SKM-1 treated with dmso at 0.1 percent for 144 hours (cell line): ENCODE measurements around the gene LGALS1.
"Not testable (repeated sequence)": the region's sequence is repeated elsewhere in the genome, so short reads cannot be mapped to it uniquely, and the experiment has no call there.

Experiments
- DNase-seq: peaks from one replicate; lab custom pipeline; 2025; ENCODE audit not compliant: unreplicated experiment; lab: John Stamatoyannopoulos, UW

The LGALS1 gene

DNA sequence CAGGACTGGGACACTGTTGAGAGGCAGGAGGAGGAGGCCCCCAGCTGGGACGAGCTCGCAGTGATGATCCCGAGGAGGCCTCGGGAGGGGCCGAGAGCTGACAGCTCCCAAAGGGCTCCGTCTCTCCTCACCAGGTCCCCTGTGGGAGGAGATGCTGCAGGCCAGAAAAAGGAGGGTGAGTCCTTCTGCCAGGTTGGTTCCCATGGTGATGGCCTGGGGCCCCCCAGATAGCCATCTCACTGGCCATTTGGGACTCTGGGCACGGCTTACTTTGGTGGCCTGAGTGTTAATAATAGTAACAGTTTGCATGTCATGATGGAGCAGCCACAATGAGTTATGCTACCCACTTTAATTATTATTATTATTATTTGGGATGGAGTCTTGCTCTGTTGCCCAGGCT lies 40.3 kb downstream of the LGALS1 start:
- DNase-seq = no peak

GRCh38 chr22:37716708-37717107 lies 41.3 kb downstream of the LGALS1 start:
- DNase-seq = no peak

DNA sequence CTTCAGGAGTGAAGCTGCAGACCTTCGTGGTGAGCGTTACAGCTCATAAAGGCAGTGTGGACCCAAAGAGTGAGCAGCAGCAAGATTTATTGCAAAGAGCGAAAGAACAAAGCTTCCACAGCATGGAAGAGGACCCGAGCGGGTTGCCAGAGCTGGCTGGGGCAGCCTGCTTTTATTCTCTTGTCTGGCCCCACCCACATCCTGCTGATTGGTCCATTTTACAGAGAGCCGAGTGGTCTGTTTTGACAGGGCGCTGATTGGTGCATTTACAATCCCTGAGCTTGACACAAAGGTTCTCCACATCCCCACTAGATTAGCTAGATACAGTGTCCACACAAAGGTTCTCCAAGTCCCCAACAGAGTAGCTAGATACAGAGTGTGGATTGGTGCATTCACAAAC lies 41.8 kb downstream of the LGALS1 start:
- not testable (repeated sequence) for DNase-seq

DNA sequence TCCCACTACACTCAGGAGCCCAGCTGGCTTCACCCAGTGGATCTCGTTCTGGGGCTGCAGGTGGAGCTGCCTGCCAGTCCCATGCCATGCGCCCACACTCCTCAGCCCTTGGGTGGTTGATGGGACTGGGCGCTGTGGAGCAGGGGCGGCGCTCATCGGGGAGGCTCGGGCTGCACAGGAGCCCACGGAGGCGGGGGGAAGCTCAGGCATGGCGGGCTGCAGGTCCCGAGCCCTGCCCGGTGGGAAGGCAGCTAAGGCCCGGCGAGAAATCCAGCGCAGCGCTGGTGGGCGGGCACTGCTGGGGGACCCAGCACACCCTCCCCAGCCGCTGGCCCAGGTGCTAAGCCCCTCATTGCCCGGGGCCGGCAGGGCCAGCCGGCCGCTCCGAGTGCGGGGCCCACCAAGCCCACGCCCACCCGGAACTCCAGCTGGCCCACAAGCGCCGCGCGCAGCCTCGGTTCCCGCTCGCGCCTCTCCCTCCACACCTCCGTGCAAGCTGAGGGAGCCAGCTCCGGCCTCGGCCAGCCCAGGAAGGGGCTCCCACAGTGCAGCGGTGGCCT lies 42.4 kb downstream of the LGALS1 start:
- not testable (repeated sequence) for DNase-seq

DNA sequence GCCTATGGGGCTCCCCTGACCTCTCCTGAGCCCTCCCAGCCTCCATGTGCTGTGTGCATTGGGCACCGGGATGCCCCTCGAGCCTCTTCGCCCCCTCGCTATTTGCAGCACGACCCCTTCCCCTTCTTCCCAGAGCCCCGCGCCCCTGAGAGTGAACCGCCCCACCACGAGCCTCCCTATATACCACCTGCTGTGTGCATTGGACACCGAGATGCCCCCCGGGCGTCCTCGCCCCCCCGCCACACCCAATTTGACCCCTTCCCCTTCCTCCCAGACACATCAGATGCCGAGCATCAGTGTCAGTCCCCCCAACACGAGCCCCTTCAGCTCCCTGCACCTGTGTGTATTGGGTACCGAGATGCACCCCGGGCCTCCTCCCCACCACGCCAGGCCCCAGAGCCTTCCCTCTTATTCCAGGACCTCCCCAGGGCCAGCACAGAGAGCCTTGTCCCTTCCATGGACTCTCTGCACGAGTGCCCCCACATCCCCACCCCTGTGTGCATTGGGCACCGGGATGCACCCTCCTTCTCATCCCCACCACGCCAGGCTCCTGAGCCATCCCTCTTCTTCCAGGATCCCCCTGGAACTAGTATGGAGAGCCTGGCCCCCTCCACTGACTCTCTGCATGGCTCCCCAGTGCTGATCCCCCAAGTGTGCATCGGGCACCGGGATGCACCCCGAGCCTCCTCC lies 50.3 kb downstream of the LGALS1 start:
- DNase-seq = no peak

GRCh38 chr22:37726241-37726887 lies 50.9 kb downstream of the LGALS1 start:
- peak; percentile 26 for DNase-seq

DNA sequence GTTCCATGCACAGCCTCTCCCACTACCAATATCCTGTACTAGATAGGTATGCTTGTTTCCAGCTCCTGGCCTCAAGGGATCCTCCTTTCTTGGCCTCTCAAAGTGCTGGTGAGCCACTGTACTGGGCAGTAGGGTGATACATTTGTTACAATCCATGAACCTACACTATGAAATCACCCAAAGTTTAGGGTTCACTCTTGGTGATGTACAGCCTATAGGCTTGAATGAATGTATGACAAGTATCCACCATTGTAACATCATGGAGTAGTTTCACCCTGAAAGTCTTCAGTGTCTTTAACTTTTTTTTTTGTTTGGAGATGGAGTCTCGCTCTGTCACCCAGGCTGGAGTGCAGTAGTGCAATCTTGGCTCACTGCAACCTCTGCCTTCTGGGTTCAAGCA lies 53.2 kb downstream of the LGALS1 start:
- DNase-seq = no peak
